Panc1 (cell line): ENCODE measurements around the gene KRT73. TPM values are rescaled to one million over a fixed set of nuclear protein-coding genes. Genes with fewer than 3 reads are reported as not detected.

ENCODE experiments used
- ATAC-seq: fragments of 200-7000 bp; cut with Tn5 transposase; 2 replicates; pipeline ENCODE4 v1.9.1; 2020; ENCODE audit warnings: mild to moderate bottlenecking, moderate library complexity
- BruUV-seq: library from RNA; stranded (reverse); fragments of 400-500 nt; replicated peaks from 2 replicates; lab custom pipeline; 2021; lab: Mats Ljungman, UMichigan
- CTCF ChIA-PET: fragments of 300-600 bp; sonication (Branson Sonifier 250); formaldehyde crosslinking; loops from one replicate; lab custom pipeline; 2022; ENCODE audit warnings: antibody characterized with exemption; lab: Charles Lee
- POLR2A ChIA-PET: fragments of 300-600 bp; sonication (Branson Sonifier 250); formaldehyde crosslinking; loops from one replicate; lab custom pipeline; 2022; ENCODE audit warnings: antibody characterized with exemption; lab: Charles Lee
- DNase-seq: peaks from one replicate; pipeline ENCODE4 v3.0.0-alpha.2; 2010; ENCODE audit warnings: low read depth, low spot score
- H3K27ac ChIP-seq: 2 replicates; pipeline ENCODE4 v1.5.1; 2011; ENCODE audit warnings: mild to moderate bottlenecking, low read length, inconsistent platforms
- H3K27me3 ChIP-seq: fragments of 200-500 bp; sonication (Bioruptor generic); 2 replicates; pipeline ENCODE4 v1.6.0; 2014; ENCODE audit warnings: low read length, inconsistent platforms; ENCODE audit not compliant: control insufficient read depth, insufficient read depth
- H3K36me3 ChIP-seq: fragments of 200-500 bp; sonication (Bioruptor generic); 2 replicates; pipeline ENCODE4 v1.5.1; 2014; ENCODE audit warnings: inconsistent platforms, mild to moderate bottlenecking, low read length, moderate library complexity; ENCODE audit not compliant: control insufficient read depth, insufficient read depth
- H3K4me1 ChIP-seq: 2 replicates; pipeline ENCODE4 v1.5.1; 2011; ENCODE audit warnings: inconsistent platforms, mild to moderate bottlenecking, low read length, moderate library complexity; ENCODE audit not compliant: control insufficient read depth, insufficient read depth
- H3K4me3 ChIP-seq, 2 experiments: 2 replicates each; pipeline ENCODE4 v1.5.1; 2011 to 2012; ENCODE audit warnings: low read depth in 2 of 2, low read length in 2 of 2, mild to moderate bottlenecking in 2 of 2, inconsistent platforms in 1 of 2, moderate library complexity in 1 of 2
- H3K9me3 ChIP-seq: fragments of 200-500 bp; sonication (Bioruptor generic); 2 replicates; pipeline ENCODE4 v1.5.1; 2014; ENCODE audit warnings: low read depth, mild to moderate bottlenecking, inconsistent platforms, low read length, moderate library complexity; ENCODE audit not compliant: control insufficient read depth, insufficient read depth
- CTCF ChIP-seq: fragments of 450-650 bp; IDR thresholded peaks from 2 replicates; pipeline ENCODE4 v1.5.1; 2017; ENCODE audit warnings: mild to moderate bottlenecking
- POLR2AphosphoS5 ChIP-seq: IDR thresholded peaks from 2 replicates; pipeline ENCODE4 v1.6.1; 2012; ENCODE audit warnings: mild to moderate bottlenecking, low read depth, low read length, moderate library complexity
- REST ChIP-seq, 2 experiments: IDR thresholded peaks; 2 replicates each; pipeline ENCODE4 v1.6.1; 2011 to 2012; ENCODE audit warnings: low read depth in 2 of 2, control low read depth in 1 of 2, low read length in 1 of 2, mild to moderate bottlenecking in 1 of 2, moderate library complexity in 1 of 2; ENCODE audit not compliant: insufficient read depth in 1 of 2
- SIN3A ChIP-seq: IDR thresholded peaks from 2 replicates; pipeline ENCODE4 v1.6.1; 2012; ENCODE audit warnings: low read depth, mild to moderate bottlenecking, low read length, moderate library complexity, borderline replicate concordance; ENCODE audit not compliant: insufficient read depth
- TCF7L2 ChIP-seq: IDR thresholded peaks from 2 replicates; pipeline ENCODE4 v1.6.1; 2011; ENCODE audit warnings: mild to moderate bottlenecking, low read depth, low read length, inconsistent platforms
- in situ Hi-C: cut with HindIII; loops from 2 replicates; pipeline ENCODE4 v1.10.0; 2016; ENCODE audit warnings: low sequenced_read_pairs, low pct_unique_long_range_greater_than_20kb
- intact Hi-C: fragments of 100-400 bp; cut with micrococcal nuclease; formaldehyde crosslinking; loops from one replicate; pipeline ENCODE4 v1.10.0; 2022; ENCODE audit not compliant: unreplicated experiment
- total RNA-seq: library from RNA; stranded (reverse); gene quantifications from one replicate; pipeline ENCODE4 v1.2.1, GENCODE V29; 2021; ENCODE audit not compliant: unreplicated experiment

KRT73 gene
- total RNA-seq, 1 experiment from 2014 or later = not detected

- ATAC-seq = no peak
- no peaks in the 10 kb centered on the region for H3K36me3 ChIP-seq
- ChIA-PET CTCF (no interaction called here), POLR2A (no interaction called here)
- TF ChIP-seq SIN3A = no peak
- no peak for TF ChIP-seq REST (IDR thresholded peaks at IDR 0.05; ENCODE audit: insufficient read depth in 1 of 2, low read depth in 2 of 2, low read length in 1 of 2)
- TF ChIP-seq TCF7L2 = no peak
- no peak for TF ChIP-seq CTCF
- TF ChIP-seq POLR2AphosphoS5 = no peak
- H3K27ac ChIP-seq = no peak within 1 kb of the TSS
- intact Hi-C loops (no loop called here), in situ Hi-C loops (no loop called here)
- H3K4me3 ChIP-seq = no peak within 1 kb of the TSS
- no TSS peak for BruUV-seq
- H3K9me3 ChIP-seq = no peaks in the 10 kb centered on the region
- no peaks in the 10 kb centered on the region for H3K4me1 ChIP-seq
- peaks cover 12% of the 10 kb centered on the region for H3K27me3 ChIP-seq
- DNase-seq = no peak
Observed at GRCh38 chr12:52600941-52601481, 17.3 kb downstream of the KRT73 start, which contains the start of gene KRT72. KRT72 (minus strand) TSS chr12:52601463; CDS start chr12:52601452, 11 bp downstream.

- TF ChIP-seq SIN3A (no peak), TCF7L2 (no peak), REST (IDR thresholded peaks at IDR 0.05; ENCODE audit: insufficient read depth in 1 of 2, low read depth in 2 of 2, low read length in 1 of 2) (no peak), CTCF (no peak), POLR2AphosphoS5 (no peak)
- no peaks in the 10 kb centered on the region for H3K36me3 ChIP-seq
- CTCF ChIA-PET = no interaction called here
- no peak overlapping the region for H3K4me3 ChIP-seq
- no peaks in the 10 kb centered on the region for H3K4me1 ChIP-seq
- POLR2A ChIA-PET = no interaction called here
- no peak for DNase-seq
- BruUV-seq = no TSS peak
- no peak for ATAC-seq
- H3K27me3 ChIP-seq = peaks cover 16% of the 10 kb centered on the region
- in situ Hi-C loops (no loop called here), intact Hi-C loops (no loop called here)
- H3K27ac ChIP-seq = no peak overlapping the region
- no peaks in the 10 kb centered on the region for H3K9me3 ChIP-seq
Observed at GRCh38 chr12:52600475-52600874, 17.9 kb downstream of the KRT73 start.
